Ramos (cell line): ENCODE data around the gene RINL.

Source experiments
- in situ Hi-C: fragments of 300-500 bp; cut with MboI; formaldehyde crosslinking; loops from one replicate; pipeline ENCODE4 v1.14.3; 2022; ENCODE audit warnings: low sequenced_read_pairs; ENCODE audit not compliant: unreplicated experiment

Gene RINL

DNA sequence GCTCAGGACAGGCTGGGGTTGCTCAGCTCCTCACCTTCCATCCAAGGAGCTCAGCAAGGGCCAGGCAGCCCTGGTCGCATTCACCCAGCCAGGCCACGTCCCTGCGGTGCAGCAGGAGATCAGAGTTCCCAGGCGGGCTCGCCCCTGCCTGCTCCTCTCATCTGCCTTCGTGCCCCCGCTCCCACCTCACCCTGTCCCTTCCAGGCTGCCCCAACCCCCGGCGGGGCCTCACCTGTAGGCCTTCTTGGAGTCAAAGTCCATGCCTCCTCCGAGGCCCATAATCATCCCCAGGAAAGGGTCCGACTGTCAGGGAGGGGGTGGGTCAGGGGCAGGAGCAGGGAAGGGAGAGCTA, 1.3 kb upstream of the RINL start:
- in situ Hi-C loops: no loop called here

DNA sequence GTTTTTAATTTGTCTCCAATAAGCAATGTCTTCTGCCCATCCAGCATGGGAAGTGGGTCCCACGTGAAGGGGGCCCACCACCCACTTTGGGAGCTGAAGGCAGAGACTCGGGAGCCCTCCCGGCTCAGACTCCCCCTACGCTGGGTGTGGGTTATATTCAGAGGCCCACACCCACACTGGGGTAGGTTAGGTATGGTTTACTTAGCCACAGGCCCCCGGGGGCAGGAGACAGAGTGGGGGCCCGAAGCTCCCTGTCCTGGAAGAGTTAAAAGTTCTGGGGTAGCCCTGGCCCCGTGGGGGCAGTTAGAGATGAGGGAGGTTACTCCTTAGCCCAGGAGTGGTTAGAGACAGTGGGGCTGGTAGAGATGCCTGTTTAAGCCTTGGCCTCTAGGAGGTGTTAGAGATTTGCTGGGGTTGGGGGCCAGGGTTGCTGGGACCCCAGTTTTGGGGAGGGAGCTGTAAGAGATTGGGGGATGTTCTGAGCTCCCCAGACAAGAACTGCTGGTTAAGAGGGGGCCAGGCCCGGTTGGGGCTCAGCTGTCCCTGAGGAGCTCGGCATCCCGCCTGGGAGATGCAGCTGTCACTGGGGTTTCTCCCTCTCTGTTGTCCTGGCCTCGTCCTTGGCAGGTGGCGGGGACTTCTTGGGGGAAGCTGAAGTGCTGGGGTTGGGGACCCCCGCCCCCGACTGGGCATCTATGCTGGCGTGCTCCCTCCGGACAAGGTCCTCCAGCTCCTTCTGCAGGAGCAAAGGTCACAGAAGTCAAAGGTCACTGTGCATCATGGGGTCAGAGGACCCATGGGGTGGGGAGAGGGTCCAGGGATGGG, 712 bp upstream of the RINL start:
- in situ Hi-C loops: no loop called here

DNA sequence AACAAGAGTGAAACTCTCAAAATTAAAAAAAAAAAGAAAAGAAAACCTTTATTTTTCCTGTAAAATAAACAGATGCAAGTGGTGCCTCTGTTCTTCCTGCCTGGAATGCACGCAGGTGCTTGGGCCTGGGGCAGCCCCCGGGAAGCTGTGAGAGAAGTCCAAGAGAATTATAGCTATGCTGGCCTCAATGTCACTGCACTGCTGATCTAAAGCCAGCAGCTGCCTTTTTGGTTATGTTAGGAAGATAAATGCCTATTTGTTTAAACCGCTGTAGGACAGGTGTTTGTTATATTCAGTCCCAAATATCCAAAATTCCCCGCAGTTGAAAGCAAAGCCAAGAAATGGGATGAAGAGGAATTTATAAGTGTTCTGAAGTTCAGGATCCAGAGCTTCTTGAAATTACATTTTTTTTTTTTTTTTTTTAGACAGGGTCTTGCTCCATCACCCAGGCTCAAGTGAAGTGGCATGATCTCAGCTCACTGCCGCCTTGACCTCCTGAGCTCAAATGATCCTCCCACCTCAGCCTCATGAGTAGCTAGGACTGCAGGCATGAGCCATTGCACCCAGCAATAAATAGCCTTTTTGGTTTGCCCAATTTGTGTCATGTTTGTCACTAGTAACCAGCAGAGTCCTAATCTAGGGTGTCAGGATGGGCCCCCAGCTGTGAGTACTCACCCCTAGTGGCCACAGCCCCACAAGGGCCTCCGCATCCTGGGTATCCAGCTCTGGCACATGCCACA, 2.2 kb downstream of the RINL start:
- in situ Hi-C loops: no loop called here

DNA sequence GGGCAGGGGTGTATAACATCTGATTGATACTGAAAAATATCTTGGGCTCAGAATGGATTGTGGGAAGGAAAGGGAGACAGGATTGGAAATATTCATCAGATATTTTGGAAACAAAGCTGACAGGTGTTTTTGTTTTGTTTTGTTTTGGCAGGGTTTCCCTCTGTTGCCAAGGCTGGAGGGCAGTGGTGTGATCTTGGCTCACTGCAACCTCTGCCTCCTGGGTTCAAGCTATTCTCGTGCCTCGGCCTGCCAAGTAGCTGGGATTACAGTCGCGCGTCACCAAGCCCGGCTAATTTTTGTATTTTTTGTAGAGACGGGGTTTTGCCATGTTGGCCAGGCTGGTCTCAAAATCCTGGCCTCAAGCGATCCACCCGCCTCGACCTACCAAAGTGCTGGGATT, 4.7 kb downstream of the RINL start:
- in situ Hi-C loops: loop anchor here (25.0 kb wide), 1 partner anchor 961 kb away; the partner anchor contains the start of genes SIPA1L3 and WDR87

DNA sequence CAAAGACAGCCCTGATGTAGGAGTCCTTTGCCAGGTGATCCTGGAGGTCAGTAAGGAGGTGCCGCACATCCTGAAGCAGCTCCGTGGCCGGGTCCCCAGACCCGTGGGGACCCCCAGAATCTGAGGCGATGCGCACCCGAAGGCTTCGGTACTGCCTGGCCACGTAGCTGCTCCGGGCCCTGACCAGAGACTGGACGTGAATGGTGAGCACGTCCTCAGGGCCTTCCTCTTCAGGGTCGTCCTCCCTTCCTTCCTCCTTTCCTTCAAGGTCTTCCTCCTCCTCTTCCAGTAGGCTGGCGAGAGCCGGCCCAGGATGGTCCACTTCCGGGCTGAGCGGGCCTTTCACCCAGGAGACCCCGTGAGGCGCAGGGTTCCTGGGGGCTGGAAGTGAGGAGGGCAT, 7.5 kb downstream of the RINL start:
- in situ Hi-C loops: loop anchor here (25.0 kb wide), 1 partner anchor 958 kb away; the partner anchor contains the start of genes SIPA1L3 and WDR87

DNA sequence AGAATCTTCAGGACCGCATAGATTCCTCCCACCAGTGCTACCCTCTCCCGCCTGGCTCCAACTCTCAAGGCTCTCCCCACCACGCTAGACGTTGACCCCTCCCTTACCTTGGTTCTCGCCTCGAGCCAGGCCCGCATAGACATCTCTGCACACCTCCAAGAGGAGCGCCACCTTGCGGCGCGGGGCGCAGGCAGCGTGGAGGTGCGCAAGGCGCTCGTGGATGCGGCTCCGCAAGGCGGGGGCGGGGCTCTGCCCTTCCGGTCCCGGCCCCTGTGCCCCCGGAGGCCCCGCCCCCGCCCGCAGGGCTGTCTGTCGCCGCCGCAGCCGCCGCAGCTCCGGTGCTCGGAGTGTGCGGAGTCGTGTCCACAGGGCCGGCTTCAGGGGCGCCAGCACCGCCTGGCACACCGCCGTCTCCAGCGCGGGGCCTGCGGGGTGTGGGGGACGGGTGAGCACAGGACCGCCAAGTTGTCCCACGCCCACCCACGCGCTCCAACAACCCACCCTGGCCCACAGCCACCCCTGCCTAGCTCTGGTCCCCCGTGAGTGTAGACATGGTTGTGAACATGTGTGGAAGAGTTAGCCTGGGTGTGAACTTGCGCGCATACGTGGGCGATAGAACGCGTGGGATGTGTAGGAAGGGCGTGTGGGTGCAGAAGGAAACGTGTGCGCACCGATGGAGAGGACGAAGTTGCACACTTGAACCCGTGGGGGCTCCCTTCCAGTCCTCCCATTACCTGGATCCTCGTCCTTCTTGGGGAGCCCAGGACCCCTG, 8.1 kb downstream of the RINL start:
- in situ Hi-C loops: loop anchor here (25.0 kb wide), 1 partner anchor 958 kb away; the partner anchor contains the start of genes SIPA1L3 and WDR87

DNA sequence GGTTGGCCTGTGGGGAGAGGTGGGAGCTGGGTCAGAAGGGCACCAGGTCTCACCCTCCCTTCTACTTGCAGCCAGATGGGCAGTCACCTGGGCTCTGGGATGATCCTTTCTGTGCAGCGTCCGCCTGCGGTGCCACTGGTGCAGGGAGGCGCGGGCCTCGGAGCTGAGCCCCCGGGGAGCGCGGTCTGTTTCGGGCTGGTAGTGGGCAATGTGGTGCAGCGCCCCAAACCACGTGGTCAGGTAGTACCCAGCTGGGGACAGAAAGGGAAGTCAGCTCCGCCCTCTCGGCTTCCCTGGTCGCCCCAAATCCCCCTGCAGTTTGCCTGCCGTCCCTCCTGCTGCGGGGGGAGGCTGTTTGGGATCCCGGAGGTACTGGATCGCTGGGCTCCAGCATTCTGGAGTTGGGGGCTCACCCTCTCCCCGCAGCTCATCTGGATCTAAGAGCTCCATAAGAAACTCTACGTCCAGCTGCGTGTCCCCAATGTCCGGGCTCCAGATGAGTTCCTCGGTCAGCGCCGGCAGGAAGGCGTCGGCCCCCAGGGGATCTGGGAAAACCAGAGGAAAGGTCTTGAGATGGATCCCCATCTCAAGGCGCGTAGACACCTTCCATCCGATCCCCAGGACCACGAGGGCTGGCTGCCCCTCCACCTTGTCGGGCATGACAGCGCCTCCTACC, 8.8 kb downstream of the RINL start:
- in situ Hi-C loops: loop anchor here (25.0 kb wide), 1 partner anchor 957 kb away; the partner anchor contains the start of genes SIPA1L3 and WDR87

DNA sequence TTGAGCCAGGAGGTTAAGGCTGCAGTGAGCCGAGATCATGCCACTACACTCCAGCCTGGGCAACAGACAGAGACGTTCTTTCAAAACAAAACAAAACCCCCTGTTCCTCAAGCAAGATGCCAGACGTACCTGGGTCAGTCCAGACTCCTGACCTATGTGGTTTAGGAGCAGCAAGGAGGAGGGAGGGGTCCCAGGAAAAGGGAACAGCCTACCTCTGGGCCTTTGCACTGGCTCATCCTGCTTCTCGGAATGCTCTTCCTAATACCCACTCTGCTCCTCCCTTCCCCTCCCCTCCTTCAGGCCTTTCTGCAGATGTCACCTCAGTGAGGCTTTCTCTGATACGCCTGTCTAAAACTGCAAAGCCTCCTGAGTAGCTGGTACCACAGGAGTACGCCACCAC, 9.5 kb downstream of the RINL start:
- in situ Hi-C loops: loop anchor here (25.0 kb wide), 1 partner anchor 956 kb away; the partner anchor contains the start of genes SIPA1L3 and WDR87

DNA sequence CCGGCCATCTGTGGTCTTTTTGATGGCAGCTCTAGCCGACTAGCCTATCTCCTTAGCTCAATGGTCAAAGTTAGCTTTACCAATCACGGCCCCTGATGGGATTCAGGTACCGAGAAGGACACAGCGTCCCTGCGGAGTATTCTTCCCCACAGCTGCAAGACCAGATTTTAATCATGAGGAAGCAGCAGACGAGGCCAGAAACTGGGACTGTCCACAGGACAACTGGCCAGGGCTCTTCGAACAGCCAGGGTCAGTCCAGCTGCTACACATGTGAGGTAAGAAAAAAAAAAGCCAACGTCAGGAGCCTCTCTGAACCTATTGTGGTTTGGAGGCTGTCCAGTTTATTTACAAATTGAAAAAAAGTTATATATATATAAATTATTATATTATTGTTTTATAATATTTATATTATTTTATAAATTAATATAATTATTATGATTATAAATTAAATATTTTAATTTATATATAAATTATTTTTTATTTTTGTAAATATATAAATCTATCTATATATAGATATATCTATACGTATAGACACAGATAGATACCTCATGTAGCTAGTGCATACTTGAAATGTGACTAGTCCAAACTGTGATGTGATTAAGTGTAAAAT, 10.8 kb downstream of the RINL start:
- in situ Hi-C loops: loop anchor here (25.0 kb wide), 1 partner anchor 955 kb away; the partner anchor contains the start of genes SIPA1L3 and WDR87

DNA sequence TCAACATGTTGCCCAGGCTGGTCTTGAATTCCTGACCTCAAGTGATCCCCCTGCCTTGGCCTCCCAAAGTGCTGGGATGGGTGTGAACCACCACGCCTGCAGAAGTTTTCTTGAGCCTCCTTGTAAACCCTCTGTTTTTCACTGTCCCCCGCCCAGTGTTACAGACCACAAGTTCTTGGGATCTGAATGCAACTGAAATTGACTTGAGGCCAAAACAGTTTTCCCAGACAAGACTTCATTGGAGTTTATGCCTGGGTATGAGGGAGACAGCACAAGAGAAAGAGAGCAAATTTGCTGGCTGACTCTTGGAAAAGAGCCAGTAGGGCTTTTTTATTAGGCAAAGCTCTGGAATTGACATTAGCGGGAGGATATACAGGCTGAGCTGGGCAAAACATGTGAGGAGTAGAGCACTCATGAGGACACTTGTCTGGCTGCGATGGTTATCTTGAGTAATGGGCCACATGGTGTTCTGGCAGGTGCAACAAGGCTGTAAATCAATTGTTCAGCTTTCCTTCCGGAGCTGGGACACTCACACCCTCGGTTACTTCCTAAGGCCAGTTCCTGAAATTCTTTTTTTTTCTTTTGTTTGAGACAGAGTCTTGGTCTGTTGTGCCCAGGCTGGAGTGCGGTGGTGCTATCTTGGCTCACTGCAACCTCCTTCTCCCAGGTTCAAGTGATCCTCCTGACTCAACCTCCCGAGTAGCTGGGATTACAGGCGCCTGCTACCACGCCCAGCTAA, 15.6 kb downstream of the RINL start:
- in situ Hi-C loops: loop anchor here (25.0 kb wide), 1 partner anchor 950 kb away; the partner anchor contains the start of genes SIPA1L3 and WDR87

DNA sequence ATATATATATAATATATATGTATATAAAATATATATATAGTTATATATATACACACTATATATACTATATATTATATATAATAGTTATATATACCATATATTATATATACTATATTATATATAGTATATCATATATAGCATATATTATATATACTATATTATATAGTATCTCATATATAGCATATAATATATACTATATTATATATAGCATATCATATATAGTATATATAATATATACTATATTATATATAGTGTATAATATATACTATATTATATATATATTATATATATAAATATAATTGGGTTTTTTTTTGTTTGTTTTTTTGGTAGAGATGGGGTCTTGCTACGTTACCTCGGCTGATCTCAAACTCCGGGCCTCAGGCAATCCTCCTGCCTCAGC, 16.7 kb downstream of the RINL start:
- in situ Hi-C loops: loop anchor here (25.0 kb wide), 1 partner anchor 949 kb away; the partner anchor contains the start of genes SIPA1L3 and WDR87

DNA sequence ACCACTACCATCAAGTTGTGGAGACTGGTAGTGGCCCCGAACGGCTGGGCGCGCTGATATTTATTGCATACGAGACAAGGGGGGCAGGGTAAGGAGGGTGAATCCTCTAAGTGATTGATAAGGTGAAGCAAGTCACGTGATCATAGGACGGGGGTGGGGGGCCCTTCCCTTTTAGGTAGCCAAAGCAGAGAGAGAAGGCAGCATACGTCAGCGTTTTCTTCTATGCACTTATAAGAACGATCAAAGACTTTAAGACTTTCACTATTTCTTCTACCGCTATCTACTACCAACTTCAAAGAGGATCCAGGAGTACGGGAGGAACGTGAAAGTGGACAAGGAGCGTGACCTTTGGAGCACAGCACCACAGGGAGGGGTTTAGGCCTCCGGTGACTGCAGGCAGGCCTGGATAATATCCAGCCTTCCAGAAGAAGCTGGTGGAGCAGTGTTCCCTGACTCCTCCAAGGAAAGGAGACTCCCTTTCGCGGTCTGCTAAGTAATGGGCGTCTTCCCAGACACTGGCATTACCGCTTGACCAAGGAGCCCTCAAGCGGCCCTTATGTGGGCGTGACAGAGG, 18.4 kb downstream of the RINL start:
- in situ Hi-C loops: loop anchor here (25.0 kb wide), 1 partner anchor 947 kb away; the partner anchor contains the start of genes SIPA1L3 and WDR87

DNA sequence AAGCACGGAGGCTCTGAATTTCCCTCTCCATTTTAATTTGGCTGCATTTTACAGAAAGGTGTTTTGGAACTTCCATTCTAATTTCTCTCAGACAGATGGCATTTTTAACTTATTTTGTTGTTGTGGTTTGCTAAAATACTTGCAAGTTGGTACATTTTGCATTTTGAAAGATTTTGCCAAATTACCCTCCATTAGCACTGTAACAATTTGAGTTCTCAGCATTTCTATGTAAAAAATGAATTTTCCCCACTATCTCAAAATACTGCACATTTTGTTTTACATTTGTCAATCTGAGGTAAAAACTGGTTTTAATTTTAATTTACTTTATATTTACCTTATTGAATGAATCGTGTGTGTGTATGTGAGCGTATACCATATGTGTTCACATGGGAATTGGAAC, 21.3 kb downstream of the RINL start:
- in situ Hi-C loops: loop anchor here (25.0 kb wide), 1 partner anchor 945 kb away; the partner anchor contains the start of genes SIPA1L3 and WDR87

DNA sequence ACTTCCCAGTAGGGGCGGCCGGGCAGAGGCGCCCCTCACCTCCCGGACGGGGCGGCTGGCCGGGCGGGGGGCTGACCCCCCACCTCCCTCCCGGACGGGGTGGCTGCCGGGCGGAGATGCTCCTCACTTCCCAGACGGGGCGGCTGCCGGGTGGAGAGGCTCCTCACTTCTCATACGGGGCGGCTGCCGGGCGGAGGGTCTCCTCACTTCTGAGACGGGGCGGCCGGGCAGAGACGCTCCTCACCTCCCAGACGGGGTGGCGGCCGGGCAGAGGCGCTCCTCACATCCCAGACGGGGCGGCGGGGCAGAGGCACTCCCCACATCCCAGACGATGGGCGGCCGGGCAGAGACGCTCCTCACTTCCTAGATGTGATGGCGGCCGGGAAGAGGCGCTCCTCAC, 22.3 kb downstream of the RINL start:
- in situ Hi-C loops: loop anchor here (25.0 kb wide), 1 partner anchor 943 kb away; the partner anchor contains the start of genes SIPA1L3 and WDR87

DNA sequence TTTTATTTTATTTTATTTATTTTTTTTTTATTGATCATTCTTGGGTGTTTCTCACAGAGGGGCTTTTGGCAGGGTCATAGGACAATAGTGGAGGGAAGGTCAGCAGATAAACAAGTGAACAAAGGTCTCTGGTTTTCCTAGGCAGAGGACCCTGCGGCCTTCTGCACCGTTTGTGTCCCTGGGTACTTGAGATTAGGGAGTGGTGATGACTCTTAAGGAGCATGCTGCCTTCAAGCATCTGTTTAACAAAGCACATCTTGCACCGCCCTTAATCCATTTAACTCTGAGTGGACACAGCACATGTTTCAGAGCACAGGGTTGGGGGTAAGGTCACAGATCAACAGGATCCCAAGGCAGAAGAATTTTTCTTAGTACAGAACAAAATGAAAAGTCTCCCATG, 23.1 kb downstream of the RINL start:
- in situ Hi-C loops: loop anchor here (25.0 kb wide), 1 partner anchor 943 kb away; the partner anchor contains the start of genes SIPA1L3 and WDR87

DNA sequence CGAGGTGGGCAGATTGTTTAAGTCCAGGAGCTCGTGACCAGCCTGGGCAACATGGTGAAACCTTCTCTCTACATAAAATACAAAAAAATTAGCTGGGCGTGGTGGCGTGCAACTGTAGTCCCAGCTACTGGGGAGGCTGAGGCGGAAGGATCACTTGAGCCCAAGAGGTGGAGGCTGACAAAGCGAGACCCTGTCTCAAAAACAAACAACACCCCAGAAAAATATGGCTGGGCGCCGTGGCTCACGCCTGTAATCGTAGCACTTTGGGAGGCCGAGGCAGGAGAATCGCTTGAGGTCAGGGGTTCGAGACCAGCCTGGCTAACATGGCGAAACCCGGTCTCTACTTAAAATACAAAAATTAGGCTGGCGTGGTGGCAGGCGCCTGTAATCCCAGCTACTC, 24.9 kb downstream of the RINL start:
- in situ Hi-C loops: loop anchor here (25.0 kb wide), 1 partner anchor 941 kb away; the partner anchor contains the start of genes SIPA1L3 and WDR87

DNA sequence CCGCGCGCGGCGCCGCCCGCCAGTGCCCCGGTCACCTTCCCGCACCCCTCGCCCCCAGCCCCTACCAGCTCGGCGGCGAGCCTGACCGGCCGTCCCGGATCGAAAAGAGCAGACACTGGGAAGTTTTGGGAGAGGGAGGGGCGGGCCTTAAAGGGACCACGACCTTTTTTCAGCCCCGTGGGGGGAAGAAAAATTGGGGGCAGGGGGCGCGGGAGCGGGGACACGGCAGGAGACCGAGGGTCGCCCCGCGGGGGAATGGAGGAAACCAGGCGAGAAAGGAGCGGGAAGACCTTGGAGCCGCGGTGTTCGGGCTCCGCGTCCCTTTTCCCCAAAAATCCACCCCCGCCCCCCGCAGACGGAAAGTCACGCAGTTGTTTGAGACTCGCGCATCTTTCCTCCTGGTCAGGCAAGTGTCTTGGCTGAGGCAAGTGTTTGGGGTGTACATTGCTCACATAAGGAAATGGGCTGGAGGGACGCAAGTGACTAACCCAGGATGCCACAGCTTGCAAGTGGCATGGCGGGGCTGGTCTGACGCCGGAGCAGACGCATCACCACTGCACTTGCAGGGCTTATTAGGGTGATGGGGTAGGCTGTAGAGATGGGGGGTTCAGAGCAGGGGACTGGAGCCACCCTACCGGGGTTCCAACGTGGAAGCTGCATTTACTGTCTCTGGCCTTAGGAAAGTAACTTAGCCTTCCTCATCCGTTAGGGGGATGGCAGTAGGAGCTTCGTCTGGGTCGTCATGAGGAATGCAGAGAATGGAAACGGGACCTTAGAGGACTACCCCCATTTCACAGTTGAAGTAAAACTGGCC, 25.6 kb downstream of the RINL start:
- in situ Hi-C loops: loop anchor here (25.0 kb wide), 1 partner anchor 940 kb away; the partner anchor contains the start of genes SIPA1L3 and WDR87
